Measurements from ENCODE around the gene RGS13.
"Not testable (repeated sequence)": the region's sequence is repeated elsewhere in the genome, so short reads cannot be mapped to it uniquely, and the experiment has no call there.

RGS13 gene

GRCh38 chr1:192678099-192678498 lies 42.2 kb downstream of the RGS13 start:
- DNase-seq (ENCODE audit: low spot score): no peak

GRCh38 chr1:192682335-192682734 lies 46.4 kb downstream of the RGS13 start:
- DNase-seq (ENCODE audit: low spot score): no peak

- not testable (repeated sequence) for DNase-seq (ENCODE audit: low spot score)
Observed at GRCh38 chr1:192683081-192683480, 47.1 kb downstream of the RGS13 start.

- DNase-seq (ENCODE audit: low spot score): no peak
Observed at GRCh38 chr1:192689459-192689858, 53.5 kb downstream of the RGS13 start.

GRCh38 chr1:192691041-192691440 lies 55.1 kb downstream of the RGS13 start:
- DNase-seq (ENCODE audit: low spot score): no peak

- no peak for DNase-seq (ENCODE audit: low spot score)
Observed at GRCh38 chr1:192696082-192696481, 60.1 kb downstream of the RGS13 start.

GRCh38 chr1:192697771-192698170 lies 61.8 kb downstream of the RGS13 start:
- DNase-seq (ENCODE audit: low spot score): no peak

- DNase-seq (ENCODE audit: low spot score): no peak
Observed at GRCh38 chr1:192698731-192699130, 62.8 kb downstream of the RGS13 start.

- no peak for DNase-seq (ENCODE audit: low spot score)
Observed at GRCh38 chr1:192700834-192701271, 64.9 kb downstream of the RGS13 start.

GRCh38 chr1:192702212-192702902 lies 66.4 kb downstream of the RGS13 start:
- DNase-seq (ENCODE audit: low spot score): no peak

- no peak for DNase-seq (ENCODE audit: low spot score)
Observed at GRCh38 chr1:192703283-192704206, 67.6 kb downstream of the RGS13 start.

- no peak for DNase-seq (ENCODE audit: low spot score)
Observed at GRCh38 chr1:192705510-192705909, 69.6 kb downstream of the RGS13 start.

- DNase-seq (ENCODE audit: low spot score): no peak
Observed at GRCh38 chr1:192706936-192707335, 71.0 kb downstream of the RGS13 start.

GRCh38 chr1:192707978-192708547 lies 72.1 kb downstream of the RGS13 start:
- no peak for DNase-seq (ENCODE audit: low spot score)

- no peak for DNase-seq (ENCODE audit: low spot score)
Observed at GRCh38 chr1:192709544-192709943, 73.6 kb downstream of the RGS13 start.

All from Ammon's horn (tissue), 1 donor.